Naive thymus-derived CD8-positive, alpha-beta T cell (primary cell): ENCODE data around the gene NEDD9. TPM values are rescaled to one million over a fixed set of nuclear protein-coding genes. Genes with fewer than 3 reads are reported as not detected.

Experiments
- ATAC-seq, 2 donors: fragments of 150-1000 bp; cut with Tn5 transposase in 1 of 2; sonication (Bioruptor Pico), chemical (Tn5 transposase) in 1 of 2; 1 replicate in 1 of 2; 2 replicates in 1 of 2; pipeline ENCODE4 v1.10.0; 2021; ENCODE audit warnings: mild to moderate bottlenecking in 2 of 2, moderate library complexity in 2 of 2
- POLR2A ChIA-PET: fragments of 350-600 bp; sonication (Branson Sonifier 250); formaldehyde crosslinking; loops from one replicate; lab custom pipeline; 2021; ENCODE audit warnings: antibody characterized with exemption; lab: Charles Lee
- DNase-seq, 10 donors: peaks; one replicate each; pipeline versions ENCODE4 v3.0.0 to v3.0.0-alpha.2; 2020 to 2022
- H3K27ac Mint-ChIP-seq, 10 donors: one replicate each; pipeline ENCODE4 v1.8.0; 2020 to 2022; ENCODE audit warnings: mild to moderate bottlenecking in 10 of 10, mixed read lengths in 10 of 10, moderate library complexity in 4 of 10, inconsistent platforms in 1 of 10
- H3K27me3 Mint-ChIP-seq, 5 donors: one replicate each; pipeline ENCODE4 v1.8.0; 2021 to 2022; ENCODE audit warnings: mixed read lengths in 5 of 5
- H3K36me3 Mint-ChIP-seq, 3 donors: one replicate each; pipeline ENCODE4 v1.8.0; 2020 to 2022; ENCODE audit warnings: mixed read lengths in 3 of 3, mild to moderate bottlenecking in 2 of 3, inconsistent platforms in 1 of 3
- H3K4me1 Mint-ChIP-seq, 4 donors: one replicate each; pipeline ENCODE4 v1.8.0; 2021 to 2022; ENCODE audit warnings: mixed read lengths in 4 of 4
- H3K4me3 Mint-ChIP-seq, 10 donors: one replicate each; pipeline ENCODE4 v1.8.0; 2020 to 2022; ENCODE audit warnings: mild to moderate bottlenecking in 10 of 10, mixed read lengths in 10 of 10, moderate library complexity in 6 of 10, inconsistent platforms in 1 of 10
- H3K9me3 Mint-ChIP-seq, 9 donors: one replicate each; pipeline ENCODE4 v1.8.0; 2020 to 2022; ENCODE audit warnings: mixed read lengths in 9 of 9, mild to moderate bottlenecking in 3 of 9, inconsistent platforms in 1 of 9, moderate library complexity in 1 of 9
- polyA plus RNA-seq, 3 donors: library from polyadenylated mRNA; unstranded; fragments of 300-500 nt; fragmentation: Illumina TruSeq; gene quantifications; one replicate each; pipeline ENCODE4 v1.2.3, GENCODE V29; 2021
- total RNA-seq, 8 experiments: library from RNA in 2 of 8; stranded (reverse) in 2 of 8; gene quantifications; one replicate each; pipeline ENCODE4 v1.2.3 and lab custom pipeline; 2021 to 2026

Gene NEDD9, protein sequence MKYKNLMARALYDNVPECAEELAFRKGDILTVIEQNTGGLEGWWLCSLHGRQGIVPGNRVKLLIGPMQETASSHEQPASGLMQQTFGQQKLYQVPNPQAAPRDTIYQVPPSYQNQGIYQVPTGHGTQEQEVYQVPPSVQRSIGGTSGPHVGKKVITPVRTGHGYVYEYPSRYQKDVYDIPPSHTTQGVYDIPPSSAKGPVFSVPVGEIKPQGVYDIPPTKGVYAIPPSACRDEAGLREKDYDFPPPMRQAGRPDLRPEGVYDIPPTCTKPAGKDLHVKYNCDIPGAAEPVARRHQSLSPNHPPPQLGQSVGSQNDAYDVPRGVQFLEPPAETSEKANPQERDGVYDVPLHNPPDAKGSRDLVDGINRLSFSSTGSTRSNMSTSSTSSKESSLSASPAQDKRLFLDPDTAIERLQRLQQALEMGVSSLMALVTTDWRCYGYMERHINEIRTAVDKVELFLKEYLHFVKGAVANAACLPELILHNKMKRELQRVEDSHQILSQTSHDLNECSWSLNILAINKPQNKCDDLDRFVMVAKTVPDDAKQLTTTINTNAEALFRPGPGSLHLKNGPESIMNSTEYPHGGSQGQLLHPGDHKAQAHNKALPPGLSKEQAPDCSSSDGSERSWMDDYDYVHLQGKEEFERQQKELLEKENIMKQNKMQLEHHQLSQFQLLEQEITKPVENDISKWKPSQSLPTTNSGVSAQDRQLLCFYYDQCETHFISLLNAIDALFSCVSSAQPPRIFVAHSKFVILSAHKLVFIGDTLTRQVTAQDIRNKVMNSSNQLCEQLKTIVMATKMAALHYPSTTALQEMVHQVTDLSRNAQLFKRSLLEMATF
- total RNA-seq: 10 to 100 TPM; 32.4 to 34.7 TPM
- polyA plus RNA-seq: 10 to 100 TPM; 14.7 to 20.2 (median 17.3) TPM
- 27.1 to 80.8 (median 41.8) reads per million in 6 experiments for total RNA-seq (lab: John Stamatoyannopoulos, UW)

DNA sequence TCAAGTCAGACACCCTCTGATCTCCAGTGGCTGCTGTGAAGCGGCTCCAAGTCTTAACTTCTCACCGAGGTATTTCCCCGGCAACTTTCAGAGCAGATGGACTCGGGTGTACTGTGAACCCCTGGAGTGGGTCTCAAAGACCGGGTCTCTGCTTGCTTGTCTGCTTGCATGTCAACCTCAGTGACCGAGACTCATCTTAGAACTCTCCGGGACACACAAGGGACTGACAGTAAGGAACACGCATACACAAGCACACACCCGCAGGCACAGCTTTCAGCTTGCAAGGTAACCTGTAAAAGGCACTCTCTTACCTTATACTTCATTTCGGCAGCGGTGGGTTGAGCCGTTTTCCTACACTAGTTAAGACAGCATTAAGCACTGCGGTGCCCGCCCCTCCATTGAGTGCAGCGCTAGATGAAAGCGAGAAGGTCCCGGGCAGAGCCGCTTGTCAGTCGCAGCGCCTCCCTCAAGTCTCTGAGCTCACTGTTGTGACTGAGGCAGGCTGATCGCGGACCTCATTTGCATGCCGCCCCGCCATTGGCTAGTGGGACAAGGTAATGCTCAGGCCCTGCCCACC, at the start of gene NEDD9:
TSS of gene NEDD9 (minus strand) at position 476 of the 577 bp plus-strand sequence. CDS start at position 323, 153 bp downstream.
- H3K4me3 Mint-ChIP-seq: peak within 1 kb of the TSS; percentile 81 to 98 (median 95)
- no peaks in the 10 kb centered on the region for H3K9me3 Mint-ChIP-seq
- H3K4me1 Mint-ChIP-seq: peaks cover 20 to 71% (median 37%) of the 10 kb centered on the region in 4 donors
- H3K27ac Mint-ChIP-seq: peak within 1 kb of the TSS; percentile 84 to 99 (median 97)
- no peaks in the 10 kb centered on the region for H3K36me3 Mint-ChIP-seq
- POLR2A ChIA-PET: interaction anchor here (0.6 to 0.8 kb wide), 2 partner anchors 8 to 173 kb away, joined by 3 to 4 read pairs; no protein-coding TSS in a partner anchor
- DNase-seq: peak in 9 of 10 donors; percentile 84 to 96 (median 93)
- ATAC-seq: peak; percentile 94 to 96
- H3K27me3 Mint-ChIP-seq: no peaks in the 10 kb centered on the region

DNA sequence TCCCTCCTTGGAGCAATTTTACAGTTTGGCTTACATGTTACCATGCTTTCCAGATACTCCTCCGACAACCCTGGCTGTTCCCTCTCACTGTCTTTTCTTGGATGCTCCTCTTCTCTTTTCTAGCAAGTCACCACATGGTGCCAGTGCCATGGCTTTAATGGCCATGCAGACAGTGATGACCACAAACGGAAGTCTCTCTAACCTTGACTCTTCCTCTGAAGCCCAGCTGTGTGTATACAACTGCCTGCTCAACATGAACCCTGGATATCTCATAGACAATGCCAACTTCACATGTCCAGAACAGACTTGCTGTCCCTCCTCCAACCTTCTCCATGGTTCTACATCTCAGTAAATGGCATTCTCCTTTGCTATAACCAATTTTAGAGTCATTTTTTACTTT, 49.8 kb upstream of the NEDD9 start:
- ATAC-seq: no peak
- H3K9me3 Mint-ChIP-seq: peaks cover 0 to 5% (median 0%) of the 10 kb centered on the region in 9 donors

DNA sequence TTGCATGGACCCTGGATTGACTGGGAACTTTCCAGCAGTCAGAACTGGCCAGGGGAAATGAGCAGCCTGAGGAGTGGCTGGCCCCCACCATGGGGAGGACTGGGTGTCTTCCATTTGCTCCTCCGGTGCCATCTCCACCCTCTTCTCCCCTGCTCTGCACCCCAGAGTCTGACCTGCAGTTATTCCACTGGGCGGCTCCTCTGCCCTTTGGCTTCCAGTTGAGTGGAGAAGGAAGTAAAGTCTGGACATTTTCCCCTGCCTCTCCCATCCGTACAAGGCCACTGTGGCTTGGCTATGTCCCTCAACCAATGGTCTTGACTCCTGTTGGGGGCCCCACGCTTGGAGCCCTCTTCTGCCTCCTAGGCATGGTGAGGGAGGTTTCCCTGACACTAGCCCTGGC, 47.9 kb upstream of the NEDD9 start:
- peaks cover 23 to 40% (median 33%) of the 10 kb centered on the region in 4 donors for H3K4me1 Mint-ChIP-seq
- no peak overlapping the region for H3K27ac Mint-ChIP-seq
- DNase-seq (no peak), ATAC-seq (no peak)
- POLR2A ChIA-PET: no interaction called here
- no peaks in the 10 kb centered on the region for H3K9me3 Mint-ChIP-seq
- no peaks in the 10 kb centered on the region for H3K27me3 Mint-ChIP-seq
- H3K36me3 Mint-ChIP-seq: peaks cover 0 to 11% (median 11%) of the 10 kb centered on the region in 3 donors
- no peak overlapping the region for H3K4me3 Mint-ChIP-seq

More for the DNA sequence above, 49.8 kb upstream of the NEDD9 start:
- H3K4me3 Mint-ChIP-seq: no peak overlapping the region
- DNase-seq: no peak
- H3K36me3 Mint-ChIP-seq: peaks cover 0 to 16% (median 14%) of the 10 kb centered on the region in 3 donors
- peaks cover 9 to 22% (median 15%) of the 10 kb centered on the region in 4 donors for H3K4me1 Mint-ChIP-seq
- H3K27ac Mint-ChIP-seq: no peak overlapping the region
- POLR2A ChIA-PET: no interaction called here
- H3K27me3 Mint-ChIP-seq: no peaks in the 10 kb centered on the region

DNA sequence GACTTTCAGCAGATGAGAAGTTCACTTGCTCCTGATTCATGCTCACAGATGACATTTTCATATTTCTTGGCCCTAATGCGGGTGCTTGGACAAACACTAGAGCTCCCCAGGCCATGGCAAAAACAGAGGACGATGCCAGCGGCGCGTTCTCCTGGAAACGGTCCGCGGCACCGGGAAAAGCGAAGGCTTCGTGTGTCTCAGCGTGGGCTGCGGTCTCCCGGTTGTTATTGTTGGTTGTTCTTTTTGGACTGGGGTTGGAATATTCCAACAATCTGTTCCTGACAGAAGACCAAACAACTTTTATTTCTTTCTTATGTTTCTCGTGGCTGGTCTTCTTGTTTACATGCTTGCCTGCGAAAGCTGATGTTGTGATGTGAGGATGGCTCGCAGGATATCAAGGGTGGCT, 46.8 kb upstream of the NEDD9 start:
- POLR2A ChIA-PET: no interaction called here
- ATAC-seq: no peak

DNA sequence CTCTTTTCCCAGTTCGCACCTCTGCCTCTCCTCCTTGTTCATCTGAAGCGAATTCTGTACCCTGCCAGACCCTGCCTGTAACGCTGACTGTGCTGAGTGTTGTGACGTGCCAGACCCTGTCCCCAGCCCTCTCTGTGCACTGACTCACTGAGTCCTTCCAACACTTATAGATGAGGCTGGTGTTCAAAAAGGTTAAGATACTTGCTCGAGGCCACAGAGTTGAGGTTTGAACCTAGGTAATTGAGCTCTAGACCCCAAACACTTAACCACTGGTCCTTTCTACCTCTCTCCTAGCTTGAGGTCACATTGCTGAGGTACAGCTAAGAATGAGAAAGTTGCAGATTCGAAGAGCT, 45.7 kb upstream of the NEDD9 start:
- Mint-ChIP-seq H3K27ac (peak overlapping the region in 6 of 10 donors; percentile 5 to 87 (median 75)), H3K4me1 (peaks cover 26 to 45% (median 36%) of the 10 kb centered on the region in 4 donors), H3K27me3 (no peaks in the 10 kb centered on the region), H3K9me3 (no peaks in the 10 kb centered on the region), H3K36me3 (peaks cover 0 to 22% (median 18%) of the 10 kb centered on the region in 3 donors), H3K4me3 (peak overlapping the region in 2 of 10 donors; percentile 41 to 46)
- ATAC-seq (no peak), DNase-seq (no peak)
- POLR2A ChIA-PET: no interaction called here

More for the DNA sequence above, 46.8 kb upstream of the NEDD9 start:
- H3K4me3 Mint-ChIP-seq: no peak overlapping the region
- peak overlapping the region in 1 of 10 donors; percentile 5 for H3K27ac Mint-ChIP-seq
- no peaks in the 10 kb centered on the region for H3K9me3 Mint-ChIP-seq
- H3K27me3 Mint-ChIP-seq: no peaks in the 10 kb centered on the region
- peaks cover 26 to 43% (median 36%) of the 10 kb centered on the region in 4 donors for H3K4me1 Mint-ChIP-seq
- no peak for DNase-seq
- H3K36me3 Mint-ChIP-seq: peaks cover 0 to 12% (median 11%) of the 10 kb centered on the region in 3 donors

DNA sequence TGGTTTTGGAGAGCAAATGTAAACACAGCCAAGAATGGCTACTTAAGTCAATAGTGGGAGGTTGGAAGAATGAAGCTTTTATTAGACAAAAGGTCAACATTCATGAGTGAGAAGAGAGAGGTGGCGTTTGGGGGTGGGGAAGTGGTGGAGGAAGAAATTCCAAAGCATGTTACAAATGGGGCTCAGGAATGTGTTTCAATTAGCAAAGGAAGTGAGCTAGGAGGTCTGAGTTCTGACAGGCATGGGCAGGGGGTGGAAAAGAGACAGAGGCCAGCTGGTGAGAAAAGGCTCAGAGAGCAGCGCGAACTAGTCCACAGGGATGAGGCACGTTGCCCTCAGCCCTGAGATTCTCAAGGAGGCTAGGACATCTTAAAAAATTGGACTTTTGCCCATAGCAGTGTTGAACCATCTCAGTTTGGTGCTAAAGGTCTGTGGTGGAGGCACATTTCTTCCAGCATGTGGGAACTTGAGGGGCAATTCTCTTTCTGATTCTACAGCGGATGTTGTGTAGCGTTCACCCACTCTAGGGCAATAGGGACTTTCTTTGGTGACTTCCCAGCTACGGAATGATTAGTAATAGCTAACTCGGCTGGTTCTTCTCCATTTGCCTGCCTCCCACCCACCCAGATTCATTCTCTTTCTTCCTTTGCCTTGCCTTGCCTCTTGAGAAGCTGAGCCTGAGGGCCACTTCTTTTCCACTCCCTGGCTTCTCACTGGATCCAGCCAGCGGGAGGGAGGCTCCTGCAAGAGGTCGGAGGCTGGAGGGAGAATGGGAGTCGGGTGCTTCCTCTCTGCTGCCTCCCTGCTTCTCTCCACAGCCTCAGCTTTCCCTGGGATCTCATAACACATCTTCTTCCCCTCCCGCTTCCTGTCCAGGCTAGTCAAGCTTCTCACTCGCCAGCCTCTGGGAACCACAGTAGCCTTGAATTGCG, 45.1 kb upstream of the NEDD9 start:
- peak overlapping the region in 8 of 10 donors; percentile 0 to 87 (median 75) for H3K27ac Mint-ChIP-seq
- peak overlapping the region in 2 of 10 donors; percentile 41 to 46 for H3K4me3 Mint-ChIP-seq
- POLR2A ChIA-PET: no interaction called here
- H3K36me3 Mint-ChIP-seq: peaks cover 0 to 26% (median 23%) of the 10 kb centered on the region in 3 donors
- H3K27me3 Mint-ChIP-seq: no peaks in the 10 kb centered on the region
- DNase-seq (no peak), ATAC-seq (no peak)
- H3K4me1 Mint-ChIP-seq: peaks cover 26 to 45% (median 36%) of the 10 kb centered on the region in 4 donors
- H3K9me3 Mint-ChIP-seq: no peaks in the 10 kb centered on the region

DNA sequence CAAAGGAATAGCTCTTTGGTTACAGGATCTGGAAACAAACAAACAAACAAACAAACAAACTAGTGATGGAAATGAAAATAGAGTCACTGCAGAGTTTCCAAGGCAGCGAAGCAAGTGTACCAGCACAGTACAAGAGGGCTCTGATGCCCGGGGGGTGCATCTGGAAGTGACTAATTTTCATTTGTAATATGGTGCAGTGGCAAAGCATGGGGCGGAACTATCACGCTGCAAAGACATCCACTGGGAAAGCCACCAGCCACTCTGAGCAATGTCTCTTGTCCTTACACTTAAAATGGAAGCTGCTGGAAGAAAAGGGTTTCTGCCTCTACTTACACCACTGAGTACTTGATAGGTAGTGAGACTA, 44.4 kb upstream of the NEDD9 start:
- Mint-ChIP-seq H3K36me3 (peaks cover 5 to 33% (median 29%) of the 10 kb centered on the region in 3 donors), H3K27me3 (no peaks in the 10 kb centered on the region), H3K9me3 (no peaks in the 10 kb centered on the region), H3K27ac (peak overlapping the region in 6 of 10 donors; percentile 0 to 83 (median 70)), H3K4me3 (no peak overlapping the region), H3K4me1 (peaks cover 26 to 45% (median 36%) of the 10 kb centered on the region in 4 donors)
- no peak for ATAC-seq
- POLR2A ChIA-PET: no interaction called here
- DNase-seq: no peak

DNA sequence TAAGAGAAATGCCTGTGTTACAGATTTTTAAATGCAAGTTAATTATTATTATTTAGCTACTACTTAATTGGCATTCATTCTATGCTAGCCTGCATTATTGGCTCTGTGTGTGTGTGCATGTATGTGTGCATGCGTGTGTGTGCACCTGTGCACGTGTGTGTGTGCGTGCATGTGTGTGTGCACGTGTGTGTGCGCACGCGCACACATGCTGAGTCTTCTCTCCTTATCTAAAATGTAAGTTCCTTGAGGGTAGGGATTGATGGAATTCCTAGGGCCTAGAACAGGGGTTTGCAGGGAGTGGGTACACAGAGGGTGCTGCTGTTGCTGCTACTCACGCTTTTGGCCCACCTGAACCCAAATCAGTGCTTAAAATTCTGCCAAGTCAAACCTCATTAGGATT, 43.8 kb upstream of the NEDD9 start:
- peaks cover 26 to 47% (median 36%) of the 10 kb centered on the region in 4 donors for H3K4me1 Mint-ChIP-seq
- H3K9me3 Mint-ChIP-seq: no peaks in the 10 kb centered on the region
- no peak for DNase-seq
- no peak for ATAC-seq
- H3K36me3 Mint-ChIP-seq: peaks cover 7 to 36% (median 35%) of the 10 kb centered on the region in 3 donors
- POLR2A ChIA-PET: no interaction called here
- H3K27ac Mint-ChIP-seq: peak overlapping the region in 3 of 10 donors; percentile 23 to 81 (median 32)
- H3K27me3 Mint-ChIP-seq: no peaks in the 10 kb centered on the region
- H3K4me3 Mint-ChIP-seq: peak overlapping the region in 4 of 10 donors; percentile 7 to 19 (median 10)

DNA sequence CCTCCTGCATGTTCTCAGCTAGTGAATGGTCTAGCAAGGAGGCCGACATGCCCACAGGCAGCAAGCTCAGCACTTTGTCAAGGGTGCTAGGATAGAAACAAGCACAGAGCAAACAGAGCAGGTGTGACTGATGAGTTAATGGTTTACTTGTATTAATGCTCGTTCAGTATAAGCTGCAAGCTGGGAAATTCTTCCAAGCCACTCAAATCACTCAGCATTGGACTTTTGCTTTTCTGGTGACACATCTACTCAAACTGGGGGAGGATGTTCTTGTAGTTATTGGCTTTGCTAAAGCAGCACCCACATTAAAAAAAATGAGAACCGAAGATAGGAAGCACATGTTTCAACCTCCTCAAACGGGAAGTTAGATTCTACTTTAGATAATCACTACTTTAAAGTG, 43.1 kb upstream of the NEDD9 start:
- Mint-ChIP-seq H3K27ac (peak overlapping the region in 7 of 10 donors; percentile 24 to 84 (median 67)), H3K4me1 (peaks cover 26 to 47% (median 36%) of the 10 kb centered on the region in 4 donors), H3K9me3 (no peaks in the 10 kb centered on the region), H3K27me3 (no peaks in the 10 kb centered on the region), H3K36me3 (peaks cover 7 to 36% (median 35%) of the 10 kb centered on the region in 3 donors), H3K4me3 (peak overlapping the region in 7 of 10 donors; percentile 8 to 52 (median 11))
- DNase-seq (peak in 3 of 10 donors; percentile 4 to 22 (median 8)), ATAC-seq (peak in 1 of 2 donors; percentile 46)
- POLR2A ChIA-PET: no interaction called here

DNA sequence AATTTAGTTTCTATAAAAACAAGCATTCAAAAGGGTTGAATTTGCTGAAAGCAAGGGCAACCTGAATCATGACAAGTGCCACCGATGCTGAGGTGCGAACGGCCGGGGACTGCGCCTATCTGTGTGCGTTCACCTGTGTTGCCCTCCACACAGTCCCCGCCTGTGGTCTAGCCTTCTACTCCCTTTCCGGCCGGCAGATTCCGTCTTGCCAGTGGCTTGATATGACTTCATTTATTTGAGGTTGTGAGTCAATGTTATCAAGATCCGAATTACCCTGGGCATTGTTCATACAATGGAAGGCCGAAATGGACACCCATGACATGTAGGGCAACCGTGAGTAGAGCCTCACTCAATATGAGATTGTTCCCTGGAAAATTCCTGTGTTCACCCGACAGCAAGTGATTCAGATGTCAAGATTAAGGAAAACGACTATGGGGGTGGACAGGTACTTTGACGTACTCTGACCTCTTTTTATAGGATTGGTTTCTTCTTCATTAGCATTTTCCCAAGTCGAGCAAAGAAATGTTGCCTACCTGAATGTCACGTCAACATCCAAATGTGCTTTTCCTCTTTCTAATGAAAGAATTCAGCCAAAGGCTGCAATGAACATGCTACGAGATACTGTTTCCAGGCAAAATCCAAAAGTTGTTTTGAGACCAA, 41.1 kb upstream of the NEDD9 start:
- ATAC-seq: no peak
- POLR2A ChIA-PET: no interaction called here

More for the DNA sequence above, 41.1 kb upstream of the NEDD9 start:
- no peak for DNase-seq
- Mint-ChIP-seq H3K4me1 (peaks cover 25 to 38% (median 34%) of the 10 kb centered on the region in 4 donors), H3K4me3 (no peak overlapping the region), H3K9me3 (no peaks in the 10 kb centered on the region), H3K36me3 (peaks cover 7 to 30% (median 27%) of the 10 kb centered on the region in 3 donors), H3K27ac (no peak overlapping the region), H3K27me3 (no peaks in the 10 kb centered on the region)
